Suprapubic skin (tissue), 4 donors: ENCODE measurements around the gene AZU1.

ENCODE experiments used
- CTCF ChIP-seq, 2 donors: fragments of 200-600 bp in 1 of 2; fragments of 450-650 bp in 1 of 2; sonication (generic) in 1 of 2; IDR thresholded peaks; one replicate each; pipeline ENCODE4 v1.5.1; 2016 to 2019; ENCODE audit warnings: antibody characterized with exemption in 2 of 2, mild to moderate bottlenecking in 1 of 2, moderate library complexity in 1 of 2
- EP300 ChIP-seq: sonication (generic); formaldehyde crosslinking; IDR thresholded peaks from one replicate; pipeline ENCODE4 v1.6.1; 2017; ENCODE audit warnings: antibody characterized with exemption
- POLR2AphosphoS5 ChIP-seq, 3 donors: sonication (generic); formaldehyde crosslinking; IDR thresholded peaks; one replicate each; pipeline ENCODE4 v1.6.1; 2017; ENCODE audit warnings: antibody characterized with exemption in 3 of 3

- TF ChIP-seq POLR2AphosphoS5 (IDR thresholded peaks at IDR 0.05) (no peak), CTCF (IDR thresholded peaks at IDR 0.05) (no peak), EP300 (no peak)
These were observed 46.0 kb downstream of the AZU1 start for GRCh38 chr19:873561-874041.
